B cell (primary cell): ENCODE results near the gene NMNAT2. TPM values are rescaled to one million over a fixed set of nuclear protein-coding genes. Genes with fewer than 3 reads are reported as not detected.

Source experiments
- ATAC-seq: fragments of 200-7000 bp; cut with Tn5 transposase; one replicate; pipeline ENCODE4 v1.10.0; 2021; ENCODE audit warnings: low read depth, mild to moderate bottlenecking, moderate number of reproducible peaks, moderate library complexity
- CTCF ChIA-PET: fragments of 350-600 bp; sonication (Branson Sonifier 250); formaldehyde crosslinking; loops from one replicate; lab custom pipeline; 2021; ENCODE audit warnings: antibody characterized with exemption, inconsistent platforms; lab: Charles Lee
- POLR2A ChIA-PET: fragments of 350-600 bp; sonication (Branson Sonifier 250); formaldehyde crosslinking; loops from one replicate; lab custom pipeline; 2021; ENCODE audit warnings: antibody characterized with exemption; lab: Charles Lee
- DNase-seq: peaks from one replicate; pipeline ENCODE4 v3.0.0; 2013
- H2AFZ ChIP-seq: 2 replicates; pipeline ENCODE4 v1.6.1; 2012; ENCODE audit warnings: mild to moderate bottlenecking, low read depth, low read length; ENCODE audit not compliant: insufficient read depth, poor library complexity, severe bottlenecking
- H3K27ac ChIP-seq, 2 donors: 1 replicate in 1 of 2; 2 replicates in 1 of 2; pipeline ENCODE4 v1.5.1; 2012 to 2013; ENCODE audit warnings: low read length in 2 of 2, mild to moderate bottlenecking in 2 of 2, moderate library complexity in 1 of 2
- H3K27me3 ChIP-seq, 4 experiments: fragments of 200-600 bp in 1 of 4; sonication (generic) in 1 of 4; replicated peaks in 1 of 4; 1 replicate in 2 of 4; 2 replicates in 2 of 4; pipeline versions ENCODE4 v1.6.1 to v1.7.0; 2013 to 2016; ENCODE audit warnings: low read length in 3 of 4, mild to moderate bottlenecking in 2 of 4, mixed read lengths in 1 of 4, moderate library complexity in 1 of 4; ENCODE audit not compliant: insufficient read depth in 4 of 4, control insufficient read depth in 3 of 4; ENCODE audit errors: control extremely low read depth in 1 of 4
- H3K36me3 ChIP-seq, 2 experiments: replicated peaks in 1 of 2; 1 replicate in 1 of 2; 2 replicates in 1 of 2; pipeline versions ENCODE4 v1.6.1 to v1.7.1; 2013; ENCODE audit warnings: low read length in 1 of 2; ENCODE audit not compliant: insufficient read depth in 2 of 2, control insufficient read depth in 1 of 2; ENCODE audit errors: control extremely low read depth in 1 of 2, extremely low read depth in 1 of 2
- H3K4me1 ChIP-seq, 2 donors: fragments of 200-600 bp in 1 of 2; sonication (generic) in 1 of 2; 1 replicate in 1 of 2; 2 replicates in 1 of 2; pipeline versions ENCODE4 v1.5.1 to v1.6.1; 2013 to 2017; ENCODE audit warnings: low read length in 2 of 2; ENCODE audit not compliant: control insufficient read depth in 2 of 2, insufficient read depth in 2 of 2
- H3K4me2 ChIP-seq: replicated peaks from 2 replicates; pipeline ENCODE3; 2012; ENCODE audit warnings: mild to moderate bottlenecking, low read depth, low read length; ENCODE audit not compliant: poor library complexity, severe bottlenecking
- H3K4me3 ChIP-seq, 5 experiments: fragments of 200-600 bp in 1 of 5; sonication (generic) in 1 of 5; 1 replicate in 3 of 5; 2 replicates in 2 of 5; pipeline versions ENCODE4 v1.5.1 to v1.7.0; 2011 to 2016; ENCODE audit warnings: low read length in 4 of 5, mild to moderate bottlenecking in 4 of 5, low read depth in 2 of 5, control low read depth in 1 of 5, moderate library complexity in 1 of 5; ENCODE audit not compliant: insufficient read depth in 1 of 5; ENCODE audit errors: control extremely low read depth in 1 of 5, extremely low read depth in 1 of 5
- H3K79me2 ChIP-seq: fragments of 200-600 bp; sonication (generic); one replicate; pipeline ENCODE4 v1.6.0; 2016; ENCODE audit warnings: low read length; ENCODE audit not compliant: control insufficient read depth, insufficient read depth
- H3K9ac ChIP-seq: fragments of 200-600 bp; sonication (generic); 2 replicates; pipeline ENCODE4 v1.6.1; 2017; ENCODE audit warnings: mild to moderate bottlenecking, low read length, moderate library complexity
- H3K9me3 ChIP-seq, 3 donors: one replicate each; pipeline versions ENCODE4 v1.6.1 to v1.7.1; 2013; ENCODE audit warnings: low read length in 2 of 3; ENCODE audit not compliant: control insufficient read depth in 2 of 3, insufficient read depth in 1 of 3; ENCODE audit errors: control extremely low read depth in 1 of 3
- H4K20me1 ChIP-seq: 2 replicates; pipeline ENCODE4 v1.6.0; 2012; ENCODE audit warnings: mild to moderate bottlenecking, low read length; ENCODE audit not compliant: insufficient read depth, control insufficient read depth, poor library complexity, severe bottlenecking
- H3K27ac Mint-ChIP-seq: one replicate; pipeline ENCODE4 v1.8.0; 2021; ENCODE audit warnings: mixed read lengths
- H3K27me3 Mint-ChIP-seq: one replicate; pipeline ENCODE4 v1.8.0; 2021; ENCODE audit warnings: mixed read lengths
- H3K4me1 Mint-ChIP-seq: one replicate; pipeline ENCODE4 v1.8.0; 2021; ENCODE audit warnings: mixed read lengths
- H3K4me3 Mint-ChIP-seq: one replicate; pipeline ENCODE4 v1.8.0; 2021; ENCODE audit warnings: mixed read lengths
- H3K9me3 Mint-ChIP-seq: one replicate; pipeline ENCODE4 v1.8.0; 2022; ENCODE audit warnings: mixed read lengths; ENCODE audit not compliant: insufficient read depth
- EZH2 ChIP-seq: IDR thresholded peaks from 2 replicates; pipeline ENCODE4 v1.6.1; 2012; ENCODE audit warnings: borderline replicate concordance, low read depth, mild to moderate bottlenecking, moderate library complexity, low read length; ENCODE audit not compliant: insufficient read depth, poor library complexity, severe bottlenecking
- WGBS: methylation state at CpG from one replicate; pipeline ENCODE4 v1.1.5; 2013; ENCODE audit warnings: missing lambda C conversion rate; ENCODE audit not compliant: insufficient coverage; 5-methylcytosine and 5-hydroxymethylcytosine counted together
- intact Hi-C: fragments of 100-400 bp; cut with micrococcal nuclease; formaldehyde crosslinking; loops from one replicate; pipeline ENCODE4 v1.10.0; 2022
- polyA plus RNA-seq: library from polyadenylated mRNA; depleted of rRNA; stranded (reverse); fragments of >200 nt; gene quantifications from 2 replicates; pipeline ENCODE4 v1.2.3, GENCODE V29; 2012
- total RNA-seq, 2 donors: library from RNA; stranded (reverse); fragments of 120-200 nt in 1 of 2; gene quantifications; 1 replicate in 1 of 2; 2 replicates in 1 of 2; pipeline versions ENCODE4 v1.2.3 to v1.2.4, GENCODE V29; 2013 to 2022
- TF ChIP-seq, protein P1 (sequence below): fragments of 200-600 bp; IDR thresholded peaks from one replicate; pipeline ENCODE4 v1.8.0; 2022; ENCODE audit warnings: antibody characterized with exemption, mild to moderate bottlenecking

NMNAT2 gene
- total and polyA plus RNA-seq, 2 donors (not counting 1 experiment from before 2014, with no cell fraction given) = not detected

DNA sequence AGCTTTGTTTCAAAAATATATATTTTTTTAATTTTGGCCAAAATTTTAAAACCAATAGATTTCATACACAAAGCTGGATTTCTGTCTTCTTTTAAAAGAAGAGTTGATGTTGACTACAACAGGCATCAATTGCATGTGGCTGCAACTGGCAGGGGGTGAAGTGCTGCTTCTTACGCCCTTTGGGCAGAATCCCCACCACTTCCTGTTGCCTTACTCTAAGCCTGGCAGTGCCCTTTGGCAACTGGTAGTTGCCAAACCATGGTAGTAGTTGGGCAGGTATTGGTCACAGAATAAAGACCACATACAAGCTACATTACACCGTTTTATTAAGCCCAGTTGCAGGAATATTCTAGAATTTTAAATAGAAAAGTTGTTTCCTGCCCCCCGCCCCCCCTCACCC lies 215.1 kb downstream of the NMNAT2 start:
- H3K79me2 ChIP-seq = no peaks in the 10 kb centered on the region
- no peaks in the 10 kb centered on the region for H3K9me3 ChIP-seq
- H3K27ac Mint-ChIP-seq = no peak overlapping the region
- DNase-seq (no peak), ATAC-seq (no peak)
- no peak overlapping the region for H3K9ac ChIP-seq
- no peak overlapping the region for H3K4me3 ChIP-seq
- no peaks in the 10 kb centered on the region for H3K36me3 ChIP-seq
- CTCF ChIA-PET = no interaction called here
- no peaks in the 10 kb centered on the region for H4K20me1 ChIP-seq
- no peak overlapping the region for H3K4me3 Mint-ChIP-seq
- no peaks in the 10 kb centered on the region for H3K9me3 Mint-ChIP-seq
- peaks cover 0 to 5% (median 2%) of the 10 kb centered on the region in 4 experiments for H3K27me3 ChIP-seq
- no peak for TF ChIP-seq EZH2
- TF ChIP-seq, protein P1, sequence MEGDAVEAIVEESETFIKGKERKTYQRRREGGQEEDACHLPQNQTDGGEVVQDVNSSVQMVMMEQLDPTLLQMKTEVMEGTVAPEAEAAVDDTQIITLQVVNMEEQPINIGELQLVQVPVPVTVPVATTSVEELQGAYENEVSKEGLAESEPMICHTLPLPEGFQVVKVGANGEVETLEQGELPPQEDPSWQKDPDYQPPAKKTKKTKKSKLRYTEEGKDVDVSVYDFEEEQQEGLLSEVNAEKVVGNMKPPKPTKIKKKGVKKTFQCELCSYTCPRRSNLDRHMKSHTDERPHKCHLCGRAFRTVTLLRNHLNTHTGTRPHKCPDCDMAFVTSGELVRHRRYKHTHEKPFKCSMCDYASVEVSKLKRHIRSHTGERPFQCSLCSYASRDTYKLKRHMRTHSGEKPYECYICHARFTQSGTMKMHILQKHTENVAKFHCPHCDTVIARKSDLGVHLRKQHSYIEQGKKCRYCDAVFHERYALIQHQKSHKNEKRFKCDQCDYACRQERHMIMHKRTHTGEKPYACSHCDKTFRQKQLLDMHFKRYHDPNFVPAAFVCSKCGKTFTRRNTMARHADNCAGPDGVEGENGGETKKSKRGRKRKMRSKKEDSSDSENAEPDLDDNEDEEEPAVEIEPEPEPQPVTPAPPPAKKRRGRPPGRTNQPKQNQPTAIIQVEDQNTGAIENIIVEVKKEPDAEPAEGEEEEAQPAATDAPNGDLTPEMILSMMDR = no peak
- H3K27me3 Mint-ChIP-seq = peaks cover 45% of the 10 kb centered on the region
- WGBS = 33% methylated on average over 1 of the region's 3 CpGs
- no peaks in the 10 kb centered on the region for H3K4me1 ChIP-seq
- POLR2A ChIA-PET = no interaction called here
- intact Hi-C loops = no loop called here
- no peak overlapping the region for H2AFZ ChIP-seq
- H3K4me1 Mint-ChIP-seq = no peaks in the 10 kb centered on the region
- H3K27ac ChIP-seq = no peak overlapping the region
- no peak overlapping the region for H3K4me2 ChIP-seq

DNA sequence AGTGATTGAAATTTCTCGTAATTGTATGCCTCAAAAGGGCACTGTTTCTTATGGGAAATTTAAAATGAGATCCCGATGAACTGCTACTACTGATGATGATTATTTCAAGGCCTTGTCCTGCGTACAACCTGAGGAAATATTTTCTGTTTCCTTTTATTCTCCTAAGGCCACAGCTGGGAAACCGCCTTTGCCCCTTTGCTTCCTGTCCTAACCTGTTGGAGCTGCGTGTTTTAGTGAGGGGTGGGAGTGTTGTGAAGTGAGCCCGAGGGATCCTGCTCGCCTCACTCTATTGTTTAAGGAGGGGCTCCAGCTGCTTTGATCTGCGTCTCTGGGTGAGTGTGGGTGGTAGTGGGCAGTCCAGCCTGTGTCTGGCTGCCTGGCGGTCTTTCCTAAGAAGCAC lies 217.7 kb downstream of the NMNAT2 start:
- Mint-ChIP-seq H3K4me1 (no peaks in the 10 kb centered on the region), H3K27ac (no peak overlapping the region), H3K27me3 (peaks cover 38% of the 10 kb centered on the region), H3K9me3 (no peaks in the 10 kb centered on the region), H3K4me3 (no peak overlapping the region)
- no peak overlapping the region for H2AFZ ChIP-seq
- intact Hi-C loops = no loop called here
- H3K27me3 ChIP-seq = peaks cover 0 to 5% (median 2%) of the 10 kb centered on the region in 4 experiments
- H3K36me3 ChIP-seq = no peaks in the 10 kb centered on the region
- no peak overlapping the region for H3K9ac ChIP-seq
- WGBS = 84% methylated on average over 6 of the region's 9 CpGs
- no peaks in the 10 kb centered on the region for H3K79me2 ChIP-seq
- ChIA-PET POLR2A (no interaction called here), CTCF (no interaction called here)
- H3K4me2 ChIP-seq = no peak overlapping the region
- no peak for DNase-seq
- no peak for ATAC-seq
- TF ChIP-seq, protein P1 = no peak
- no peak for TF ChIP-seq EZH2
- no peaks in the 10 kb centered on the region for H3K9me3 ChIP-seq
- H3K4me1 ChIP-seq = no peaks in the 10 kb centered on the region
- H3K27ac ChIP-seq = no peak overlapping the region
- H4K20me1 ChIP-seq = no peaks in the 10 kb centered on the region
- H3K4me3 ChIP-seq = no peak overlapping the region
